Astrocyte of the cerebellum (primary cell): ENCODE data around the gene MYL6B.

Source experiments
- DNase-seq: peaks from one replicate; pipeline ENCODE4 v3.0.0-alpha.2; 2011; ENCODE audit warnings: low read depth
- H3K4me3 ChIP-seq: 2 replicates; pipeline ENCODE4 v1.5.1; 2011; ENCODE audit warnings: mild to moderate bottlenecking, low read depth, low read length, moderate library complexity
- in situ Hi-C: cut with HindIII; loops from 2 replicates; pipeline ENCODE4 v1.10.0; 2017; ENCODE audit warnings: low sequenced_read_pairs
- TF ChIP-seq, protein P1 (sequence below): IDR thresholded peaks from 2 replicates; pipeline ENCODE4 v1.5.1; 2012; ENCODE audit warnings: low read length, low read depth, moderate library complexity, mild to moderate bottlenecking; ENCODE audit errors: missing control alignments

Gene MYL6B

DNA sequence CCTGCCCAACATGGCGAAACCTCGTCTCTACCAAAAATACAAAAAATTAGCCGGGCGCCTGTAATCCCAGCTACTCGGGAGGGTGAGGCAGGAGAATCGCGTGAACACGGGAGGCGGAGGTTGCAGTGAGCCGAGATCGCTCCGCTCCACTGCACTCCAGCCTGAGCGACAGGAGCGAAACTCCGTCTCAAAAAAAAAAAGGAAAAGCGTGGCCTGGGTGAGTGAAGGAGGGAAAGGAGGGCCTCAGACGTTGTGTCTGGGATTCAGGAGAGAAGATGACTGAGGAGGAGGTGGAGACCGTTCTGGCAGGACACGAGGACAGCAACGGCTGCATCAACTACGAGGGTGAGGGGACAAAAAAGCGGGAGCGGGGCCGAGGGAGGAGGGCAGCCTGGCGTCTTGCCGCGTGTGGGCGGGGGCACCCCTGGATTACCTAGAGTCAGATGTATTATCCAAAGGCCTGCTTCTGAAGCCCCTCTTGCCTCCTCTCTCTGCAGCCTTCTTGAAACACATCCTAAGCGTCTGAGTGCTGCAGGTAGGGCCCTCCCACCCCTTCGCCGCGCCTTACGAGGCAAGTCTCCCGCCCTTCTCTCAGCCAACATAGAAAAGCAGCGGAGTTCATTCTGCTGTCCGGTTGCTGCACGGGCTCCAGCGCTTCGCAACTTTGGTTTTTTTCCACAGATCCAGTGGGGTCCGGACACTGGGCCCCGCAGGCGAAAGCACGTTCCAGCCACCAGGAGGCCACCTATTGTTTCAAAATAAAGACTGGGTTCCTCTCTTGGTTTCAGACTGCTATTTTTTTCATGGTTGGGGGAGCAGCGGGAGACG lies 5.0 kb downstream of the MYL6B start:
- peak overlapping the region; percentile 90 for H3K4me3 ChIP-seq
- TF ChIP-seq, protein P1, sequence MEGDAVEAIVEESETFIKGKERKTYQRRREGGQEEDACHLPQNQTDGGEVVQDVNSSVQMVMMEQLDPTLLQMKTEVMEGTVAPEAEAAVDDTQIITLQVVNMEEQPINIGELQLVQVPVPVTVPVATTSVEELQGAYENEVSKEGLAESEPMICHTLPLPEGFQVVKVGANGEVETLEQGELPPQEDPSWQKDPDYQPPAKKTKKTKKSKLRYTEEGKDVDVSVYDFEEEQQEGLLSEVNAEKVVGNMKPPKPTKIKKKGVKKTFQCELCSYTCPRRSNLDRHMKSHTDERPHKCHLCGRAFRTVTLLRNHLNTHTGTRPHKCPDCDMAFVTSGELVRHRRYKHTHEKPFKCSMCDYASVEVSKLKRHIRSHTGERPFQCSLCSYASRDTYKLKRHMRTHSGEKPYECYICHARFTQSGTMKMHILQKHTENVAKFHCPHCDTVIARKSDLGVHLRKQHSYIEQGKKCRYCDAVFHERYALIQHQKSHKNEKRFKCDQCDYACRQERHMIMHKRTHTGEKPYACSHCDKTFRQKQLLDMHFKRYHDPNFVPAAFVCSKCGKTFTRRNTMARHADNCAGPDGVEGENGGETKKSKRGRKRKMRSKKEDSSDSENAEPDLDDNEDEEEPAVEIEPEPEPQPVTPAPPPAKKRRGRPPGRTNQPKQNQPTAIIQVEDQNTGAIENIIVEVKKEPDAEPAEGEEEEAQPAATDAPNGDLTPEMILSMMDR, result peak; percentile 72
- in situ Hi-C loops, result no loop called here
- DNase-seq, result peak; percentile 57

DNA sequence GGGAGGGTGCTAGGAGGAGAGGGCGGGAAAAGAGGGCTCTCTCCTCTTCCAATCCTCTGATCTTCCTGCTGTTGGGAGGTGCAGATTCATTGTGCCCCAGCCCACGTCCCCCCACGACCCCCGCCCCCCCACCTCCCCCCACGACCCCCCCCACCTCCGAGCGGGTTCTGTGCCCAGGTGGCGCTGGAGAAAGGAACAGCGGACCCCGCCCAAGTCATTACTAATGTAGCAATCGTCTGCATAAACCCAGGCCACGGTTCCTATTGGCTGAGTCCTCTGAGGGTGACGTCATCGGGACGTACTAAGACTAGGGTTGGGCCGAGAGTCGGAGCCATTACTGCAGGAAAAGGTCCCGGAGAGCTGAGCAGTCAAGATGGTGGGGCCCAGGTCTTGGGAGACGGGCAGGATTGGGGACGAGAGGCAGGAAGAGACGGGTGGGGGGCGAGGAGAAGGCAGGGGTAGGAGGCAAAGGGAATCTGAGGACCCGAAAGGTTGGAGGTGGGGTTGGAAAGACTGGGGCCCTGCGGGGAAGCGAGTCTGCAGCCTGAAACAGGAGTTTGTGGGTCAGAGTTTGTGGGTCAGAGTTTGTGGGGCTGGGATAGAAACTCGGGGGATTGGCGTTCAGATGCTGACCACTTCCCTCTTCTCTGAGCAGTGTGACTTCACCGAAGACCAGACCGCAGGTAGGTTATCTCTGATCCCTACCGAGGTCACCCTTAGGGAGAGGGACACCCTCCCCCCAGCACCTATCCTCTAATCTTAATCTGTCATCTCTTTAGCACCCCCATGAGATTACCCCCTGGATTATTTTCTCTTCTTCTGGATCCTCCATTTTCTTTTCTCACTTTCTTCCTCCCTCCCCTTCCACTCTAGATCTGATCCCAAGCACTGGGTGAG lies 5.9 kb downstream of the MYL6B start, which contains the start of gene MYL6:
Gene MYL6, plus strand, starts transcription at position 331 of the 897 bp plus-strand sequence. Its CDS starts 43 bp downstream, at position 374.
- H3K4me3 ChIP-seq, result peak within 1 kb of the TSS; percentile 90
- peak; percentile 97 for DNase-seq
- TF ChIP-seq, protein P1, result no peak
- in situ Hi-C loops, result no loop called here

DNA sequence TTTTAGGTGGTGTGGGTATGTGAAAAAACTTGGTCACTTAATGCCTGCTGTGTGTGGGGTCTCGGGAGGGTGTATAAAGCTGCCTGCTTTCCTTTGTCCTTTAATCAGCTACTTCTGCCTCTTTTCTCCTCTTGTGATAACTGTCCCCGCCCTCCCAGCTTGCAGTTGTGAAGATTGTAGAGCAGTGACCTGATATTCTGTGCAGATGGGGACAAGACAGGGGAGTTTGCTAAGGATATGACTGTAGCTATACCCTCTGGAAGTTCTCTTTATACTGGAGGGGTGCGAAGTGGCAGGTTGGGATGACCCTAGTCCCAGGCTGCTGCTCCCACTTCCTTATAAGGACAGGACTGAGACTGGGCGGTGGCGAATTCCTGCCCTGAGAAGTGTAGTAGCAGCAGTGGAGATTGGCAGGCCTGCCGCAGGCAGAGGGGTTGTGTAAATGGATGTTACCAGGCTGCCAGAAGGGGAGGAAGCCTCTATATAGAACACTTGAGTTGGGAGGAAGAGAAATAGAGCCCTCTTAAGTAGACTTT lies 6.6 kb downstream of the MYL6B start:
- in situ Hi-C loops, result no loop called here
- peak overlapping the region; percentile 90 for H3K4me3 ChIP-seq
- peak; percentile 18 for DNase-seq
- TF ChIP-seq, protein P1, result no peak

DNA sequence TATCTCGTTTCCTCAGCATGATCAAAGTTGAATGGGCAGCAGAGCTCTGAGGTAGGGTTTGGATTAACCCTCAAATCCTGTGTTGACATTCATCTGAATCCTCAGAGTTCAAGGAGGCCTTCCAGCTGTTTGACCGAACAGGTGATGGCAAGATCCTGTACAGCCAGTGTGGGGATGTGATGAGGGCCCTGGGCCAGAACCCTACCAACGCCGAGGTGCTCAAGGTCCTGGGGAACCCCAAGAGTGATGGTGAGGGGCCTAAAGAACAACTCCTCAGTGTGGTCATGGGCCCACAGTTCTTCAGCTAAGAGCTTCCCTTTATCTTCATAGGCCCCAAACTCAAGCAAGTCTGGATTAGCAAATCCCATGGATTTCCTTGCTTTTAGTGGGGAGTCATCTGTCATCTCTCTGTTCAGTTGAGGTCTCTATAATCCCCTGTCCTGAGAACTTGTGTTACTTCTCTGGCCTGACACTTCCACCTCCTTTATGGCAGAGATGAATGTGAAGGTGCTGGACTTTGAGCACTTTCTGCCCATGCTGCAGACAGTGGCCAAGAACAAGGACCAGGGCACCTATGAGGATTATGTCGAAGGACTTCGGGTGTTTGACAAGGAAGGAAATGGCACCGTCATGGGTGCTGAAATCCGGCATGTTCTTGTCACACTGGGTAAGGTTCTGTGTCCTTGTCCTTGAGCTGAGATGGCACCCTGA lies 7.2 kb downstream of the MYL6B start:
- TF ChIP-seq, protein P1, result no peak
- in situ Hi-C loops, result no loop called here
- DNase-seq, result no peak
- H3K4me3 ChIP-seq, result peak overlapping the region; percentile 90

DNA sequence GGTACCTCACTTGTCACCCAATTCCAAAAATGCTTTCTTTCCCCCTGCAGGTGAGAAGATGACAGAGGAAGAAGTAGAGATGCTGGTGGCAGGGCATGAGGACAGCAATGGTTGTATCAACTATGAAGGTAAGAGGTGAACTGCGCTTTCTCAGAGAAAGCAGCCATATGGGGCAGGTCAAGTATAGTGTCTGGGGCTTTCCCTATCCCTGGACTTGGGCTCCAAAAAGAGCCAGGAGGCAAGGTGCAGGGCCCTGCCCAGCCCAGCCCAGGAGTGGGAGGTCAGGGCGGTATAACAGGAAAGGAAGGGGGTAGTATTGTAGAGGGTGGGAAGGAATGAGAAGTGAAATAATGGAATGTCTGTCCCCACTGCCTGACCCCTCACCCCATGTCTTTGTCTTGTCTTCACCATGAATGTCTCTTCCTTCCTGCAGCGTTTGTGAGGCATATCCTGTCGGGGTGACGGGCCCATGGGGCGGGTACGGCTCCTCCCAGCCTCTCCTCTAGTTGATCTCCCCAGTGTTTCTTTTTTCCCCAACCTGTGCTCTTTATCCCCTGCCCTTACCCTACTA lies 7.9 kb downstream of the MYL6B start:
- no peak for DNase-seq
- TF ChIP-seq, protein P1, result no peak
- in situ Hi-C loops, result no loop called here
- peak overlapping the region; percentile 90 for H3K4me3 ChIP-seq
